GM12878 (cell line): ENCODE results near the gene FAIM. TPM values are rescaled to one million over a fixed set of nuclear protein-coding genes. Genes with fewer than 3 reads are reported as not detected.

ENCODE experiments used
- ATAC-seq: fragments of 200-7000 bp; cut with Tn5 transposase; 3 replicates; pipeline ENCODE4 v1.9.1; 2020; ENCODE audit warnings: mild to moderate bottlenecking, moderate library complexity
- BruUV-seq: library from RNA; stranded (reverse); fragments of 400-500 nt; replicated peaks from 2 replicates; lab custom pipeline; 2021; lab: Mats Ljungman, UMichigan
- CTCF ChIA-PET: fragments of 300-600 bp; sonication (Branson Sonifier 250); formaldehyde crosslinking; extraction: SDS; loops from one replicate; lab custom pipeline; 2021; ENCODE audit warnings: inconsistent platforms; lab: Yijun Ruan, JAX
- POLR2A ChIA-PET: fragments of 350-600 bp; formaldehyde crosslinking; extraction: SDS; loops from one replicate; lab custom pipeline; 2021; ENCODE audit warnings: inconsistent platforms; lab: Charles Lee
- RAD21 ChIA-PET: fragments of 300-600 bp; sonication (Branson Sonifier 250); formaldehyde crosslinking; loops from one replicate; lab custom pipeline; 2023; ENCODE audit warnings: antibody characterized with exemption; ENCODE audit not compliant: unreplicated experiment; lab: Charles Lee
- SMC1A ChIA-PET: fragments of 300-600 bp; sonication (Branson Sonifier 250); formaldehyde crosslinking; loops from one replicate; lab custom pipeline; 2023; ENCODE audit not compliant: unreplicated experiment, uncharacterized antibody; lab: Charles Lee
- DNase-seq: peaks from one replicate; pipeline ENCODE4 v3.0.0-alpha.2; 2011; ENCODE audit warnings: low read depth, low spot score
- FAIRE-seq: peaks from 3 replicates; lab custom pipeline; 2011; peaks lifted over from hg19 to GRCh38; lab: Jason Lieb, UNC
- H2AFZ ChIP-seq: 2 replicates; pipeline ENCODE4 v1.6.0; 2011; ENCODE audit warnings: low read depth, low read length, control low read depth; ENCODE audit not compliant: control insufficient read depth
- H3K27ac ChIP-seq: 2 replicates; pipeline ENCODE4 v1.5.1; 2011; ENCODE audit warnings: control low read depth; ENCODE audit not compliant: control insufficient read depth, insufficient read depth
- H3K27me3 ChIP-seq, 2 experiments: replicated peaks in 1 of 2; 2 replicates each; pipeline versions ENCODE4 v1.6.0 to v1.6.1; 2011; ENCODE audit warnings: low read length in 1 of 2; ENCODE audit not compliant: control insufficient read depth in 2 of 2, insufficient read depth in 2 of 2
- H3K36me3 ChIP-seq, 2 experiments: 2 replicates each; pipeline ENCODE4 v1.5.1; 2011; ENCODE audit warnings: low read length in 1 of 2; ENCODE audit not compliant: control insufficient read depth in 2 of 2, insufficient read depth in 2 of 2
- H3K4me1 ChIP-seq: 2 replicates; pipeline ENCODE4 v1.6.1; 2011; ENCODE audit warnings: mild to moderate bottlenecking, low read length, moderate library complexity, mixed read lengths; ENCODE audit not compliant: control insufficient read depth, insufficient read depth
- H3K4me2 ChIP-seq: 2 replicates; pipeline ENCODE4 v1.6.0; 2011; ENCODE audit warnings: control low read depth; ENCODE audit not compliant: control insufficient read depth, insufficient read depth
- H3K4me3 ChIP-seq: fragments of 200-600 bp; sonication (generic); 2 replicates; pipeline ENCODE4 v1.5.1; 2016
- H3K79me2 ChIP-seq: 2 replicates; pipeline ENCODE4 v1.6.0; 2011; ENCODE audit warnings: low read length; ENCODE audit not compliant: control insufficient read depth, insufficient read depth
- H3K9ac ChIP-seq: 2 replicates; pipeline ENCODE4 v1.8.0; 2011; ENCODE audit warnings: low read length, control low read depth, mixed read lengths; ENCODE audit not compliant: control insufficient read depth, insufficient read depth
- H3K9me3 ChIP-seq: replicated peaks from 3 replicates; pipeline ENCODE4 v1.5.1; 2011; ENCODE audit warnings: mild to moderate bottlenecking, low read length; ENCODE audit not compliant: control insufficient read depth, insufficient read depth
- H4K20me1 ChIP-seq: 2 replicates; pipeline ENCODE4 v1.6.0; 2011; ENCODE audit not compliant: control insufficient read depth, insufficient read depth
- BACH1 ChIP-seq: fragments of 450-650 bp; IDR thresholded peaks from 2 replicates; pipeline ENCODE4 v1.6.1; 2017; ENCODE audit warnings: mild to moderate bottlenecking, borderline replicate concordance
- CBFB ChIP-seq: IDR thresholded peaks from 2 replicates; pipeline ENCODE4 v1.6.1; 2016; ENCODE audit warnings: antibody characterized with exemption, low read depth
- CBX5 ChIP-seq: sonication (generic); IDR thresholded peaks from 2 replicates; pipeline ENCODE4 v1.6.1; 2016; ENCODE audit warnings: low read depth, moderate library complexity, mild to moderate bottlenecking, inconsistent platforms
- CHD4 ChIP-seq: fragments of 200-600 bp; sonication (generic); IDR thresholded peaks from 2 replicates; pipeline ENCODE4 v1.6.1; 2016; ENCODE audit warnings: mild to moderate bottlenecking
- HCFC1 ChIP-seq: fragments of 150-350 bp; IDR thresholded peaks from 2 replicates; pipeline ENCODE4 v1.6.1; 2014; ENCODE audit warnings: low read length
- JUND ChIP-seq: IDR thresholded peaks from 2 replicates; pipeline ENCODE4 v1.6.1; 2012; ENCODE audit warnings: low read depth, mild to moderate bottlenecking, low read length, improper control_type of control experiment, moderate library complexity
- LARP7 ChIP-seq: fragments of 450-650 bp; IDR thresholded peaks from 2 replicates; pipeline ENCODE4 v1.6.1; 2017; ENCODE audit warnings: mild to moderate bottlenecking
- NBN ChIP-seq: fragments of 450-650 bp; IDR thresholded peaks from 2 replicates; pipeline ENCODE4 v1.6.1; 2016
- SMAD5 ChIP-seq: IDR thresholded peaks from 2 replicates; pipeline ENCODE4 v1.6.1; 2016; ENCODE audit warnings: antibody characterized with exemption, low read depth
- TCF3 ChIP-seq: IDR thresholded peaks from 2 replicates; pipeline ENCODE4 v1.6.1; 2012; ENCODE audit warnings: low read depth, mild to moderate bottlenecking, low read length, borderline replicate concordance; ENCODE audit not compliant: insufficient read depth
- WGBS: methylation state at CpG from one replicate; pipeline ENCODE4 v1.1.6; 2016; ENCODE audit warnings: low lambda C conversion rate; ENCODE audit not compliant: insufficient replicate concordance, insufficient coverage; ENCODE audit errors: missing lambda C conversion rate; 5-methylcytosine and 5-hydroxymethylcytosine counted together
- in situ Hi-C: fragments of 300-500 bp; cut with MboI; formaldehyde crosslinking; loops from 9 replicates; pipeline ENCODE4 v1.14.3; 2018; ENCODE audit warnings: mixed read lengths
- intact Hi-C: fragments of 100-400 bp; cut with micrococcal nuclease; formaldehyde crosslinking; loops from one replicate; pipeline ENCODE4 v1.14.2; 2022; ENCODE audit not compliant: unreplicated experiment
- polyA plus RNA-seq, 11 experiments: library from polyadenylated mRNA; depleted of rRNA in 4 of 11; unstranded in 6 of 11; stranded (reverse) in 5 of 11; fragments of >200 nt; fragmentation: Nextera tagmentation in 4 of 11; fragmentation: Illumina TruSeq in 1 of 11; extraction: Ambion mirVana in 4 of 11; extraction: Trizol in 1 of 11; gene quantifications; 1 replicate in 1 of 11; 2 replicates in 10 of 11; pipeline versions ENCODE4 v1.2.1 to v1.2.3, GENCODE V29; 2011 to 2016; ENCODE audit warnings: inconsistent platforms in 2 of 11, missing spikeins in 2 of 11, low read depth in 1 of 11
- total RNA-seq, 4 experiments: library from RNA; depleted of rRNA in 3 of 4; stranded (reverse); fragments of >200 nt in 3 of 4; fragmentation: Illumina TruSeq in 1 of 4; extraction: Trizol in 1 of 4; gene quantifications; 2 replicates each; pipeline versions ENCODE4 v1.2.1 to v1.2.3, GENCODE V29; 2013 to 2021
- TF ChIP-seq, protein P1 (sequence below): fragments of 150-350 bp; IDR thresholded peaks from 2 replicates; pipeline ENCODE4 v1.6.1; 2014; ENCODE audit warnings: mild to moderate bottlenecking, low read depth, low read length
- TF ChIP-seq, protein P2 (sequence below): IDR thresholded peaks from 2 replicates; pipeline ENCODE4 v1.6.1; 2012; ENCODE audit warnings: low read length, inconsistent platforms
- TF ChIP-seq, protein P3 (sequence below): fragments of 150-350 bp; IDR thresholded peaks from 2 replicates; pipeline ENCODE4 v1.6.1; 2016; ENCODE audit warnings: low read depth, low read length
- TF ChIP-seq, protein P4 (sequence below): IDR thresholded peaks from 2 replicates; pipeline ENCODE4 v1.6.1; 2011; ENCODE audit warnings: low read depth, mild to moderate bottlenecking, low read length, moderate library complexity, borderline replicate concordance; ENCODE audit errors: extremely low read depth
- TF ChIP-seq, protein P5 (sequence below): fragments of 450-650 bp; IDR thresholded peaks from 2 replicates; pipeline ENCODE4 v1.6.1; 2018; ENCODE audit warnings: borderline replicate concordance, mild to moderate bottlenecking; ENCODE audit not compliant: partially characterized antibody

FAIM gene
- total and polyA plus RNA-seq, 10 of the 15 experiments (the other 5 are each of a cell fraction or from before 2014, with no cell fraction given): 9.3 to 34.0 (median 23.5) TPM

DNA sequence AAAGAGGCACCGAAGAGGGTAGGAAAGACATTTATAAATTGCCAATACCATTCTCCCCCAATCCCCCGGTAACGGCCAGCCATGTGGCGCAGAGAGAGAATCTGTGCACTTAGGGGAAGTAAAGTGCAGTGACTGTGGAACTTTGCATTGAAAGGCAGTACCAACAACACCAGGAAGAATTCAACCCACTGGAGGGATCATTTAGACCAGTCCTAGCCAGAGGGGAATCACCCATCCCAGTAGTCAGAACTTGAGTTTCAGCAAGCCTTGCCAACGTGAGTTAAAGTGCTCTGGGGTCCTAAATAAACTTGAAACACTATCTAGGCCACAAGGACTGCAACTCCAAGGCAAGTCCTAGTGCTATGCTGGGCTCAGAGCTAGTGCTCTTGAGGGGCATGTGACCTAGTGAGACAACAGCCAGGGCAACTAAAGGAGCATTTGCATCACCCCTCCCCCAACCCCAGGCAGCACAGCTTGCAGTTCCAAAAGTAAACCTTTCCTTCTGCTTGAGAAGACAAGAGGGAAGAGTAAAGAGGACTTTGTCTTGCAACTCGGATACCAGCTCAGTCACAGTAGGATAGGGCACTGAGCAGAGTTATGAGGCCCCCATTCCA, 29.5 kb upstream of the FAIM start:
- H3K4me1 ChIP-seq: peaks cover 15% of the 10 kb centered on the region
- 76% methylated on average over 6 of the region's 6 CpGs for WGBS
- H3K9ac ChIP-seq: no peak overlapping the region
- in situ Hi-C loops: no loop called here
- ATAC-seq (peak; percentile 52), FAIRE-seq (peak; percentile 54), DNase-seq (no peak)
- no peak overlapping the region for H3K4me3 ChIP-seq
- H3K27ac ChIP-seq: no peak overlapping the region
- H3K27me3 ChIP-seq: no peaks in the 10 kb centered on the region
- no TSS peak for BruUV-seq
- H3K9me3 ChIP-seq: no peaks in the 10 kb centered on the region; the same call in 2 of the 3 replicates
- no peaks in the 10 kb centered on the region for H3K79me2 ChIP-seq
- H2AFZ ChIP-seq: peak overlapping the region; percentile 15; the same call in 1 of the 2 replicates
- no peaks in the 10 kb centered on the region for H4K20me1 ChIP-seq
- H3K36me3 ChIP-seq: no peaks in the 10 kb centered on the region
- peak overlapping the region; percentile 13; the same call in 1 of the 2 replicates for H3K4me2 ChIP-seq
- RAD21 ChIA-PET: interaction anchor here (0.6 to 2.2 kb wide), 4 partner anchors 13 to 342 kb away, joined by 3 to 9 read pairs (median 6); partner anchors contain the start of gene CEP70
- POLR2A ChIA-PET: interaction anchor here (1.7 kb wide), 1 partner anchor 11 kb away, joined by 4 read pairs; no protein-coding TSS in a partner anchor
- SMC1A ChIA-PET: interaction anchor here (1.0 to 1.9 kb wide), 5 partner anchors 11 to 336 kb away, joined by 3 to 11 read pairs (median 4); partner anchors contain the start of gene CEP70
- intact Hi-C loops: no loop called here
- CTCF ChIA-PET: interaction anchor here (0.8 to 6.2 kb wide), 4 partner anchors 10 to 336 kb away, joined by 3 to 37 read pairs (median 10); partner anchors contain the start of gene CEP70
- TF ChIP-seq BACH1 (no peak), NBN (no peak), JUND (no peak), CBFB (no peak), SMAD5 (no peak), CBX5 (no peak), LARP7 (no peak), CHD4 (no peak), HCFC1 (no peak), TCF3 (no peak)
- TF ChIP-seq, protein P1, sequence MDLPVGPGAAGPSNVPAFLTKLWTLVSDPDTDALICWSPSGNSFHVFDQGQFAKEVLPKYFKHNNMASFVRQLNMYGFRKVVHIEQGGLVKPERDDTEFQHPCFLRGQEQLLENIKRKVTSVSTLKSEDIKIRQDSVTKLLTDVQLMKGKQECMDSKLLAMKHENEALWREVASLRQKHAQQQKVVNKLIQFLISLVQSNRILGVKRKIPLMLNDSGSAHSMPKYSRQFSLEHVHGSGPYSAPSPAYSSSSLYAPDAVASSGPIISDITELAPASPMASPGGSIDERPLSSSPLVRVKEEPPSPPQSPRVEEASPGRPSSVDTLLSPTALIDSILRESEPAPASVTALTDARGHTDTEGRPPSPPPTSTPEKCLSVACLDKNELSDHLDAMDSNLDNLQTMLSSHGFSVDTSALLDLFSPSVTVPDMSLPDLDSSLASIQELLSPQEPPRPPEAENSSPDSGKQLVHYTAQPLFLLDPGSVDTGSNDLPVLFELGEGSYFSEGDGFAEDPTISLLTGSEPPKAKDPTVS: no peak
- TF ChIP-seq, protein P2, sequence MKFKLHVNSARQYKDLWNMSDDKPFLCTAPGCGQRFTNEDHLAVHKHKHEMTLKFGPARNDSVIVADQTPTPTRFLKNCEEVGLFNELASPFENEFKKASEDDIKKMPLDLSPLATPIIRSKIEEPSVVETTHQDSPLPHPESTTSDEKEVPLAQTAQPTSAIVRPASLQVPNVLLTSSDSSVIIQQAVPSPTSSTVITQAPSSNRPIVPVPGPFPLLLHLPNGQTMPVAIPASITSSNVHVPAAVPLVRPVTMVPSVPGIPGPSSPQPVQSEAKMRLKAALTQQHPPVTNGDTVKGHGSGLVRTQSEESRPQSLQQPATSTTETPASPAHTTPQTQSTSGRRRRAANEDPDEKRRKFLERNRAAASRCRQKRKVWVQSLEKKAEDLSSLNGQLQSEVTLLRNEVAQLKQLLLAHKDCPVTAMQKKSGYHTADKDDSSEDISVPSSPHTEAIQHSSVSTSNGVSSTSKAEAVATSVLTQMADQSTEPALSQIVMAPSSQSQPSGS: no peak
- TF ChIP-seq, protein P3, sequence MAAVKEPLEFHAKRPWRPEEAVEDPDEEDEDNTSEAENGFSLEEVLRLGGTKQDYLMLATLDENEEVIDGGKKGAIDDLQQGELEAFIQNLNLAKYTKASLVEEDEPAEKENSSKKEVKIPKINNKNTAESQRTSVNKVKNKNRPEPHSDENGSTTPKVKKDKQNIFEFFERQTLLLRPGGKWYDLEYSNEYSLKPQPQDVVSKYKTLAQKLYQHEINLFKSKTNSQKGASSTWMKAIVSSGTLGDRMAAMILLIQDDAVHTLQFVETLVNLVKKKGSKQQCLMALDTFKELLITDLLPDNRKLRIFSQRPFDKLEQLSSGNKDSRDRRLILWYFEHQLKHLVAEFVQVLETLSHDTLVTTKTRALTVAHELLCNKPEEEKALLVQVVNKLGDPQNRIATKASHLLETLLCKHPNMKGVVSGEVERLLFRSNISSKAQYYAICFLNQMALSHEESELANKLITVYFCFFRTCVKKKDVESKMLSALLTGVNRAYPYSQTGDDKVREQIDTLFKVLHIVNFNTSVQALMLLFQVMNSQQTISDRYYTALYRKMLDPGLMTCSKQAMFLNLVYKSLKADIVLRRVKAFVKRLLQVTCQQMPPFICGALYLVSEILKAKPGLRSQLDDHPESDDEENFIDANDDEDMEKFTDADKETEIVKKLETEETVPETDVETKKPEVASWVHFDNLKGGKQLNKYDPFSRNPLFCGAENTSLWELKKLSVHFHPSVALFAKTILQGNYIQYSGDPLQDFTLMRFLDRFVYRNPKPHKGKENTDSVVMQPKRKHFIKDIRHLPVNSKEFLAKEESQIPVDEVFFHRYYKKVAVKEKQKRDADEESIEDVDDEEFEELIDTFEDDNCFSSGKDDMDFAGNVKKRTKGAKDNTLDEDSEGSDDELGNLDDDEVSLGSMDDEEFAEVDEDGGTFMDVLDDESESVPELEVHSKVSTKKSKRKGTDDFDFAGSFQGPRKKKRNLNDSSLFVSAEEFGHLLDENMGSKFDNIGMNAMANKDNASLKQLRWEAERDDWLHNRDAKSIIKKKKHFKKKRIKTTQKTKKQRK: no peak
- TF ChIP-seq, protein P4, sequence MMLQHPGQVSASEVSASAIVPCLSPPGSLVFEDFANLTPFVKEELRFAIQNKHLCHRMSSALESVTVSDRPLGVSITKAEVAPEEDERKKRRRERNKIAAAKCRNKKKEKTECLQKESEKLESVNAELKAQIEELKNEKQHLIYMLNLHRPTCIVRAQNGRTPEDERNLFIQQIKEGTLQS: no peak
- TF ChIP-seq, protein P5, sequence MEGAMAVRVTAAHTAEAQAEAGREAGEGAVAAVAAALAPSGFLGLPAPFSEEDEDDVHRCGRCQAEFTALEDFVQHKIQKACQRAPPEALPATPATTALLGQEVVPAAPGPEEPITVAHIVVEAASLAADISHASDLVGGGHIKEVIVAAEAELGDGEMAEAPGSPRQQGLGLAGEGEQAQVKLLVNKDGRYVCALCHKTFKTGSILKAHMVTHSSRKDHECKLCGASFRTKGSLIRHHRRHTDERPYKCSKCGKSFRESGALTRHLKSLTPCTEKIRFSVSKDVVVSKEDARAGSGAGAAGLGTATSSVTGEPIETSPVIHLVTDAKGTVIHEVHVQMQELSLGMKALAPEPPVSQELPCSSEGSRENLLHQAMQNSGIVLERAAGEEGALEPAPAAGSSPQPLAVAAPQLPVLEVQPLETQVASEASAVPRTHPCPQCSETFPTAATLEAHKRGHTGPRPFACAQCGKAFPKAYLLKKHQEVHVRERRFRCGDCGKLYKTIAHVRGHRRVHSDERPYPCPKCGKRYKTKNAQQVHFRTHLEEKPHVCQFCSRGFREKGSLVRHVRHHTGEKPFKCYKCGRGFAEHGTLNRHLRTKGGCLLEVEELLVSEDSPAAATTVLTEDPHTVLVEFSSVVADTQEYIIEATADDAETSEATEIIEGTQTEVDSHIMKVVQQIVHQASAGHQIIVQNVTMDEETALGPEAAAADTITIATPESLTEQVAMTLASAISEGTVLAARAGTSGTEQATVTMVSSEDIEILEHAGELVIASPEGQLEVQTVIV: no peak
